ENCODE measurements around the gene ERCC2. TPM values are rescaled to one million over a fixed set of nuclear protein-coding genes. Genes with fewer than 3 reads are reported as not detected.
"Not testable (repeated sequence)": the region's sequence is repeated elsewhere in the genome, so short reads cannot be mapped to it uniquely, and the experiment has no call there.

ERCC2 gene
- total and polyA plus RNA-seq, 7 experiments from 2014 or later = 4.4 to 25.1 (median 14.9) TPM

DNA sequence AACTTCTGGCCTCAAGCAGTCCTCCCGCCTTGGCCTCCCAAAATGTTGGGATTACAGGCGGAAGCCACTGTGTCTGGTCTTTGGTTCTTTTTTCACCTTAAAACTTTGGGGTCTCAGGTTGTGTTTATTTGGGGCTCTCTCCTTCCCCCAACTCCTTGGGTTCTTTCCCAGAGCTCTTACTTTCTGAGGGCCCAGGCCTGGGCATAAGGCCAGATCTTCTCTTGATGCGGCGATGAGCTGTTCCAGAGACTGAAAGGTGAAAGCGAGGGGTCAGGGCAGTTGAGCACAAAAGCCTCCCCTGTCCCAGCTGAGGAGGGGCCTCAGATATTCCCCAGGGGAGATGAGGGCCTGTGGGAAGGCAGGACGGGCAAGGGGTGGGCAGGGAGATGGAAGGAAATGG lies 43.1 kb upstream of the ERCC2 start:
- Histone ChIP-seq H3K4me1 (ENCODE audit: control insufficient read depth in 2 of 2, insufficient read depth in 2 of 2, low read length in 2 of 2) (no peaks in the 10 kb centered on the region), H3K4me3 (ENCODE audit: low read length) (no peak overlapping the region), H3K27me3 (ENCODE audit: control insufficient read depth in 2 of 2, insufficient read depth in 2 of 2, low read length in 2 of 2) (no peaks in the 10 kb centered on the region), H3K36me3 (ENCODE audit: control insufficient read depth in 2 of 3, insufficient read depth in 3 of 3, low read length in 3 of 3) (peaks cover 0 to 39% (median 3%) of the 10 kb centered on the region in 3 experiments), H3K9me3 (ENCODE audit: control insufficient read depth in 2 of 3, low read length in 3 of 3) (no peaks in the 10 kb centered on the region), H3K27ac (ENCODE audit: low read depth, low read length) (no peak overlapping the region)
- no peak overlapping the region for H3K27ac Mint-ChIP-seq
- intact Hi-C loops (cut with micrococcal nuclease) = no loop called here
- ChIA-PET POLR2A (no interaction called here), CTCF (interaction anchor here (0.5 kb wide), 1 partner anchor 334 kb away, joined by 4 read pairs; no protein-coding TSS in a partner anchor)
- no peak overlapping the region for H3K4me3 Mint-ChIP-seq
- ATAC-seq (no peak), DNase-seq (no peak)
- peaks cover 4 to 16% (median 7%) of the 10 kb centered on the region in 7 donors for H3K4me1 Mint-ChIP-seq
- peaks cover 0 to 35% (median 18%) of the 10 kb centered on the region in 5 donors for H3K36me3 Mint-ChIP-seq
- H3K27me3 Mint-ChIP-seq = no peaks in the 10 kb centered on the region
- no peaks in the 10 kb centered on the region for H3K9me3 Mint-ChIP-seq

DNA sequence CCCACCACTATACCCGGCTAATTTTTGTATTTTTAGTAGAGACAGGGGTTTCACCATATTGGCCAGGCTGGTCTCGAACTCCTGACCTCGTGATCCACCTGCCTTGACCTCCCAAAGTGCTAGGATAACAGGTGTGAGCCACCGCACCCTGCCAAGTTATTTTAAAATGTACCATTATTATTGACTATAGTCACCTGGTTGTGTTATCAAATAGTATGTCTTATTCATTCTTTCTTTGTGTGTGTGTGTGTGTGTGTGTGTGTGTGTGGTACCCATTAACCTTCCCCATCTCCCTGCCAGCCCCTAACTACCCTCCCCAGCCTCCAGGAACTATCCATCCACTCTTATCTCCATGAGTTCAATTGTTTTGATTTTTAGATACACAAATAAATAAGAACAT lies 40.0 kb upstream of the ERCC2 start:
- not testable (repeated sequence) for ATAC-seq

GRCh38 chr19:45409557-45409920 lies 39.2 kb upstream of the ERCC2 start:
- Mint-ChIP-seq H3K9me3 (no peaks in the 10 kb centered on the region), H3K4me1 (peaks cover 16 to 37% (median 28%) of the 10 kb centered on the region in 7 donors), H3K27me3 (peaks cover 0 to 10% (median 4%) of the 10 kb centered on the region in 5 donors), H3K27ac (no peak overlapping the region), H3K36me3 (peaks cover 0 to 28% (median 11%) of the 10 kb centered on the region in 5 donors), H3K4me3 (no peak overlapping the region)
- ChIA-PET CTCF (no interaction called here), POLR2A (interaction anchor here (0.6 to 1.1 kb wide), 2 partner anchors 15 to 244 kb away, joined by 3 read pairs; no protein-coding TSS in a partner anchor)
- Histone ChIP-seq H3K4me1 (ENCODE audit: control insufficient read depth in 2 of 2, insufficient read depth in 2 of 2, low read length in 2 of 2) (peaks cover 11 to 21% of the 10 kb centered on the region in 2 donors), H3K4me3 (ENCODE audit: low read length) (no peak overlapping the region), H3K9me3 (ENCODE audit: control insufficient read depth in 2 of 3, low read length in 3 of 3) (no peaks in the 10 kb centered on the region), H3K27ac (ENCODE audit: low read depth, low read length) (no peak overlapping the region), H3K36me3 (ENCODE audit: control insufficient read depth in 2 of 3, insufficient read depth in 3 of 3, low read length in 3 of 3) (peaks cover 0 to 15% (median 3%) of the 10 kb centered on the region in 3 experiments), H3K27me3 (ENCODE audit: control insufficient read depth in 2 of 2, insufficient read depth in 2 of 2, low read length in 2 of 2) (peaks cover under 1 to 3% of the 10 kb centered on the region in 2 donors)
- DNase-seq = no peak
- intact Hi-C loops (cut with micrococcal nuclease) = loop anchor here (5.0 to 10.0 kb wide), 5 partner anchors 157 to 1223 kb away; partner anchors contain the start of genes QPCTL (in 2 of the 2), SNRPD2 (in 2 of the 2), CCDC61 (in 1 of the 2) and FBXO46 (in 1 of the 2)
- no peak for ATAC-seq

More for the DNA sequence above, 40.0 kb upstream of the ERCC2 start:
- H3K36me3 ChIP-seq (ENCODE audit: control insufficient read depth in 2 of 3, insufficient read depth in 3 of 3, low read length in 3 of 3) = peaks cover 0 to 19% (median 3%) of the 10 kb centered on the region in 3 experiments
- H3K27me3 Mint-ChIP-seq; DNase-seq; CTCF ChIA-PET; H3K9me3 ChIP-seq (ENCODE audit: control insufficient read depth in 2 of 3, low read length in 3 of 3); POLR2A ChIA-PET; H3K9me3 Mint-ChIP-seq; H3K4me3 Mint-ChIP-seq; H3K27ac ChIP-seq (ENCODE audit: low read depth, low read length); intact Hi-C loops (cut with micrococcal nuclease); H3K4me3 ChIP-seq (ENCODE audit: low read length); H3K27me3 ChIP-seq (ENCODE audit: control insufficient read depth in 2 of 2, insufficient read depth in 2 of 2, low read length in 2 of 2): not testable (repeated sequence)
- H3K27ac Mint-ChIP-seq = peak overlapping the region in 2 of 9 donors; percentile 20 to 47
- H3K4me1 Mint-ChIP-seq = peaks cover 10 to 30% (median 20%) of the 10 kb centered on the region in 7 donors
- peaks cover 0 to 29% (median 12%) of the 10 kb centered on the region in 5 donors for H3K36me3 Mint-ChIP-seq
- peaks cover 8 to 13% of the 10 kb centered on the region in 2 donors for H3K4me1 ChIP-seq (ENCODE audit: control insufficient read depth in 2 of 2, insufficient read depth in 2 of 2, low read length in 2 of 2)

GRCh38 chr19:45408830-45409556 lies 38.6 kb upstream of the ERCC2 start:
- POLR2A ChIA-PET = interaction anchor here (1.1 kb wide), 1 partner anchor 15 kb away, joined by 3 read pairs; no protein-coding TSS in a partner anchor
- no peak overlapping the region for H3K27ac ChIP-seq (ENCODE audit: low read depth, low read length)
- intact Hi-C loops (cut with micrococcal nuclease) = loop anchor here (5.0 to 10.0 kb wide), 5 partner anchors 157 to 1223 kb away; partner anchors contain the start of genes QPCTL (in 2 of the 2), SNRPD2 (in 2 of the 2), CCDC61 (in 1 of the 2) and FBXO46 (in 1 of the 2)

DNA sequence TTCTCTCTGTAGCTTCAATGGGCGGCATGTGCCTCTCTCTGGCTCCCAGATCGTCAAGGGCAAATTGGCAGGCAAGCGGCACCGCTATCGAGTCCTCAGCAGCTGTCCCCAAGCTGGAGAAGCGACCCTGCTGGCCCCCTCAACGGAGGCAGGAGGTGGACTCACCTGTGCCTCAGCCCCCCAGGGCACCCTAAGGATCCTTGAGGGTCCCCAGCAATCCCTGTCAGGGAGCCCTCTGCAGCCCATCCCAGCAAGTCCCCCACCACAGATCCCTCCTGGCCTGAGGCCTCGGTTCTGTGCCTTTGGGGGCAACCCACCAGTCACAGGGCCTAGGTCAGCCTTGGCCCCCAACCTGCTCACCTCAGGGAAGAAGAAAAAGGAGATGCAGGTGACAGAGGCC lies 37.7 kb upstream of the ERCC2 start:
- ChIA-PET POLR2A (interaction anchor here (0.8 to 1.3 kb wide), 2 partner anchors 8 to 11 kb away, joined by 3 to 4 read pairs; no protein-coding TSS in a partner anchor), CTCF (no interaction called here)
- intact Hi-C loops (cut with micrococcal nuclease) = loop anchor here (5.0 to 10.0 kb wide), 5 partner anchors 156 to 1224 kb away; partner anchors contain the start of genes QPCTL (in 2 of the 2), SNRPD2 (in 2 of the 2), CCDC61 (in 1 of the 2) and FBXO46 (in 1 of the 2)
- ATAC-seq (no peak), DNase-seq (no peak)
- Histone ChIP-seq H3K9me3 (ENCODE audit: control insufficient read depth in 2 of 3, low read length in 3 of 3) (no peaks in the 10 kb centered on the region), H3K4me3 (ENCODE audit: low read length) (no peak overlapping the region), H3K4me1 (ENCODE audit: control insufficient read depth in 2 of 2, insufficient read depth in 2 of 2, low read length in 2 of 2) (peaks cover 16 to 25% of the 10 kb centered on the region in 2 donors), H3K27me3 (ENCODE audit: control insufficient read depth in 2 of 2, insufficient read depth in 2 of 2, low read length in 2 of 2) (peaks cover 10 to 13% of the 10 kb centered on the region in 2 donors), H3K36me3 (ENCODE audit: control insufficient read depth in 2 of 3, insufficient read depth in 3 of 3, low read length in 3 of 3) (peaks cover 0 to 1% (median 0%) of the 10 kb centered on the region in 3 experiments), H3K27ac (ENCODE audit: low read depth, low read length) (no peak overlapping the region)
- Mint-ChIP-seq H3K4me1 (peaks cover 27 to 48% (median 32%) of the 10 kb centered on the region in 7 donors), H3K27me3 (peaks cover 10 to 24% (median 16%) of the 10 kb centered on the region in 5 donors), H3K27ac (peak overlapping the region in 2 of 9 donors; percentile 38 to 77), H3K4me3 (peak overlapping the region in 9 of 10 donors; percentile 15 to 69 (median 49)), H3K9me3 (no peaks in the 10 kb centered on the region), H3K36me3 (peaks cover 0 to 16% (median 3%) of the 10 kb centered on the region in 5 donors)

More at GRCh38 chr19:45408830-45409556, 38.6 kb upstream of the ERCC2 start:
- CTCF ChIA-PET = no interaction called here
- H3K36me3 ChIP-seq (ENCODE audit: control insufficient read depth in 2 of 3, insufficient read depth in 3 of 3, low read length in 3 of 3) = peaks cover 0 to 10% (median 3%) of the 10 kb centered on the region in 3 experiments
- H3K4me3 Mint-ChIP-seq = no peak overlapping the region
- H3K36me3 Mint-ChIP-seq = peaks cover 0 to 23% (median 8%) of the 10 kb centered on the region in 5 donors
- H3K27me3 ChIP-seq (ENCODE audit: control insufficient read depth in 2 of 2, insufficient read depth in 2 of 2, low read length in 2 of 2) = peaks cover 5 to 9% of the 10 kb centered on the region in 2 donors
- peaks cover 16 to 25% of the 10 kb centered on the region in 2 donors for H3K4me1 ChIP-seq (ENCODE audit: control insufficient read depth in 2 of 2, insufficient read depth in 2 of 2, low read length in 2 of 2)
- no peaks in the 10 kb centered on the region for H3K9me3 Mint-ChIP-seq
- ATAC-seq (no peak), DNase-seq (no peak)
- no peak overlapping the region for H3K4me3 ChIP-seq (ENCODE audit: low read length)
- H3K9me3 ChIP-seq (ENCODE audit: control insufficient read depth in 2 of 3, low read length in 3 of 3) = no peaks in the 10 kb centered on the region
- H3K4me1 Mint-ChIP-seq = peaks cover 22 to 40% (median 32%) of the 10 kb centered on the region in 7 donors
- H3K27me3 Mint-ChIP-seq = peaks cover under 1 to 15% (median 7%) of the 10 kb centered on the region in 5 donors
- peak overlapping the region in 2 of 9 donors; percentile 51 to 65 for H3K27ac Mint-ChIP-seq

GRCh38 chr19:45407585-45407984 lies 37.2 kb upstream of the ERCC2 start:
- Mint-ChIP-seq H3K4me1 (peaks cover 28 to 53% (median 32%) of the 10 kb centered on the region in 7 donors), H3K4me3 (peak overlapping the region in 7 of 10 donors; percentile 10 to 98 (median 21))
- not testable (repeated sequence) for H3K4me3 ChIP-seq (ENCODE audit: low read length)

More at GRCh38 chr19:45407585-45407984, 37.2 kb upstream of the ERCC2 start:
- POLR2A ChIA-PET = interaction anchor here (0.6 to 1.3 kb wide), 4 partner anchors 9 to 51 kb away, joined by 3 to 5 read pairs (median 4); no protein-coding TSS in a partner anchor
- Mint-ChIP-seq H3K27me3 (peaks cover 15 to 27% (median 21%) of the 10 kb centered on the region in 5 donors), H3K27ac (peak overlapping the region in 1 of 9 donors; percentile 96), H3K36me3 (peaks cover 0 to 13% (median 0%) of the 10 kb centered on the region in 5 donors)
- H3K9me3 ChIP-seq (ENCODE audit: control insufficient read depth in 2 of 3, low read length in 3 of 3); H3K27ac ChIP-seq (ENCODE audit: low read depth, low read length); DNase-seq; ATAC-seq; H3K9me3 Mint-ChIP-seq; CTCF ChIA-PET; H3K36me3 ChIP-seq (ENCODE audit: control insufficient read depth in 2 of 3, insufficient read depth in 3 of 3, low read length in 3 of 3): not testable (repeated sequence)
- Histone ChIP-seq H3K4me1 (ENCODE audit: control insufficient read depth in 2 of 2, insufficient read depth in 2 of 2, low read length in 2 of 2) (peaks cover 16 to 25% of the 10 kb centered on the region in 2 donors), H3K27me3 (ENCODE audit: control insufficient read depth in 2 of 2, insufficient read depth in 2 of 2, low read length in 2 of 2) (peaks cover 10 to 18% of the 10 kb centered on the region in 2 donors)
- intact Hi-C loops (cut with micrococcal nuclease) = loop anchor here (5.0 to 10.0 kb wide), 5 partner anchors 155 to 1225 kb away; partner anchors contain the start of genes QPCTL (in 2 of the 2), SNRPD2 (in 2 of the 2), CCDC61 (in 1 of the 2) and FBXO46 (in 1 of the 2)

All from naive thymus-derived CD4-positive, alpha-beta T cell (primary cell).